ENCODE measurements around the gene DYNC1H1. TPM values are rescaled to one million over a fixed set of nuclear protein-coding genes. Genes with fewer than 3 reads are reported as not detected.

The DYNC1H1 gene
- total RNA-seq, 4 donors from 2014 or later = 556 to 753 (median 634) TPM

- no peak for DNase-seq (ENCODE audit: low spot score in 2 of 2)
- H3K36me3 ChIP-seq = peaks cover 100% of the 10 kb centered on the region
These were observed 62.6 kb downstream of the DYNC1H1 start for GRCh38 chr14:102026934-102027333.

GRCh38 chr14:102027951-102028350 lies 63.6 kb downstream of the DYNC1H1 start:
- 94% methylated on average over 6 of the region's 6 CpGs for WGBS
- H3K36me3 ChIP-seq = peaks cover 100% of the 10 kb centered on the region
- H3K27ac ChIP-seq = no peak overlapping the region
- no peaks in the 10 kb centered on the region for H3K27me3 ChIP-seq
- peaks cover 4% of the 10 kb centered on the region for H3K4me1 ChIP-seq
- H3K4me3 ChIP-seq = no peak overlapping the region
- H3K9me3 ChIP-seq = no peaks in the 10 kb centered on the region
- TF ChIP-seq POLR2A (IDR thresholded peaks at IDR 0.05) = no peak
- DNase-seq (ENCODE audit: low spot score in 2 of 2) = no peak

More at GRCh38 chr14:102026934-102027333, 62.6 kb downstream of the DYNC1H1 start:
- H3K27me3 ChIP-seq = no peaks in the 10 kb centered on the region
- H3K9me3 ChIP-seq = no peaks in the 10 kb centered on the region
- no peak overlapping the region for H3K4me3 ChIP-seq
- WGBS = 85% methylated on average over 9 of the region's 9 CpGs
- TF ChIP-seq POLR2AphosphoS5 (IDR thresholded peaks at IDR 0.05) (no peak), POLR2A (IDR thresholded peaks at IDR 0.05) (no peak), CTCF (IDR thresholded peaks at IDR 0.05) (no peak), EP300 (IDR thresholded peaks at IDR 0.05) (no peak)
- no peak overlapping the region for H3K27ac ChIP-seq
- H3K4me1 ChIP-seq = peaks cover 4% of the 10 kb centered on the region

- WGBS = 52% methylated on average over 3 of the region's 3 CpGs
- H3K4me3 ChIP-seq = no peak overlapping the region
These were observed 64.4 kb downstream of the DYNC1H1 start for GRCh38 chr14:102028733-102029132.

GRCh38 chr14:102029956-102030355 lies 65.6 kb downstream of the DYNC1H1 start:
- Histone ChIP-seq H3K4me3 (no peak overlapping the region), H3K36me3 (peaks cover 100% of the 10 kb centered on the region), H3K9me3 (no peaks in the 10 kb centered on the region), H3K27ac (no peak overlapping the region), H3K27me3 (no peaks in the 10 kb centered on the region), H3K4me1 (peaks cover 4% of the 10 kb centered on the region)
- TF ChIP-seq EP300 (IDR thresholded peaks at IDR 0.05) = no peak
- no peak for TF ChIP-seq POLR2AphosphoS5 (IDR thresholded peaks at IDR 0.05)
- TF ChIP-seq CTCF (IDR thresholded peaks at IDR 0.05) = no peak
- TF ChIP-seq POLR2A (IDR thresholded peaks at IDR 0.05) = no peak
- 76% methylated on average over 2 of the region's 2 CpGs for WGBS
- no peak for DNase-seq (ENCODE audit: low spot score in 2 of 2)

More at GRCh38 chr14:102028733-102029132, 64.4 kb downstream of the DYNC1H1 start:
- Histone ChIP-seq H3K27me3 (no peaks in the 10 kb centered on the region), H3K36me3 (peaks cover 100% of the 10 kb centered on the region), H3K9me3 (no peaks in the 10 kb centered on the region), H3K27ac (peak overlapping the region; percentile 20), H3K4me1 (peaks cover 4% of the 10 kb centered on the region)
- DNase-seq (ENCODE audit: low spot score in 2 of 2) = no peak
- TF ChIP-seq CTCF (IDR thresholded peaks at IDR 0.05) = no peak
- no peak for TF ChIP-seq POLR2AphosphoS5 (IDR thresholded peaks at IDR 0.05)
- no peak for TF ChIP-seq POLR2A (IDR thresholded peaks at IDR 0.05)
- no peak for TF ChIP-seq EP300 (IDR thresholded peaks at IDR 0.05)

- no peaks in the 10 kb centered on the region for H3K9me3 ChIP-seq
- H3K36me3 ChIP-seq = peaks cover 100% of the 10 kb centered on the region
- TF ChIP-seq POLR2A (IDR thresholded peaks at IDR 0.05) (no peak), POLR2AphosphoS5 (IDR thresholded peaks at IDR 0.05) (no peak), EP300 (IDR thresholded peaks at IDR 0.05) (no peak), CTCF (IDR thresholded peaks at IDR 0.05) (no peak)
These were observed 68.9 kb downstream of the DYNC1H1 start for GRCh38 chr14:102033241-102033640.

GRCh38 chr14:102034301-102034700 lies 69.9 kb downstream of the DYNC1H1 start:
- Histone ChIP-seq H3K4me3 (no peak overlapping the region), H3K27ac (no peak overlapping the region), H3K27me3 (no peaks in the 10 kb centered on the region), H3K4me1 (peaks cover under 1% of the 10 kb centered on the region), H3K9me3 (no peaks in the 10 kb centered on the region), H3K36me3 (peaks cover 100% of the 10 kb centered on the region)
- WGBS = 70% methylated on average over 11 of the region's 11 CpGs
- TF ChIP-seq POLR2A (IDR thresholded peaks at IDR 0.05) (no peak), POLR2AphosphoS5 (IDR thresholded peaks at IDR 0.05) (no peak), CTCF (IDR thresholded peaks at IDR 0.05) (no peak)
- DNase-seq (ENCODE audit: low spot score in 2 of 2) = no peak

More at GRCh38 chr14:102033241-102033640, 68.9 kb downstream of the DYNC1H1 start:
- no peak overlapping the region for H3K27ac ChIP-seq
- H3K27me3 ChIP-seq = no peaks in the 10 kb centered on the region
- peaks cover 4% of the 10 kb centered on the region for H3K4me1 ChIP-seq
- no peak overlapping the region for H3K4me3 ChIP-seq
- 94% methylated on average over 10 of the region's 13 CpGs for WGBS
- no peak for DNase-seq (ENCODE audit: low spot score in 2 of 2)
